HG02870 (cell line): ENCODE measurements around the gene EMILIN2.
"Not testable (repeated sequence)": the region's sequence is repeated elsewhere in the genome, so short reads cannot be mapped to it uniquely, and the experiment has no call there.

Experiments
- ATAC-seq: cut with Tn5 transposase; IDR thresholded peaks from one replicate; pipeline ENCODE4 v1.9.1; 2021; ENCODE audit warnings: mild to moderate bottlenecking, moderate library complexity; ENCODE audit not compliant: unreplicated experiment

The EMILIN2 gene

GRCh38 chr18:2843146-2843545 is 3.7 kb upstream of the EMILIN2 start:
- no peak for ATAC-seq

DNA sequence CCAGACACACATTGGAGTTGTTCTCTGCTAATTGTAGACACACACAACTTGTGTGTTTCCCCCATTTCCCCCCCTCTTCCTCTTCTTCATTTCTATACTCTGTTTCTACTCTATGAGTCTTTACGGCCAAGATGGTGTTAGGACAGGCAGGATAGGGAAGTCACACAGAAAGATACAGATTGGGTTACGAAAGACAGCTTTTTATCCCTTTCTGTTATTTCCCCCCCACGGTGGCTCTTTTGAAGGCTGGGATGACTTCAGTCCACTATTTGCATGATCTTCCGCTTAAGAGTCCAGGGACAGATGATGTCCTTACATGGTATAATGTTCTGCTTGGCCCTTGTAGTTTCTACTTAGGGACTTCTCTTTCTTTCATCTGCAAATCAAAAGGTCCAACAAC is 1.6 kb upstream of the EMILIN2 start:
- ATAC-seq, result no peak

DNA sequence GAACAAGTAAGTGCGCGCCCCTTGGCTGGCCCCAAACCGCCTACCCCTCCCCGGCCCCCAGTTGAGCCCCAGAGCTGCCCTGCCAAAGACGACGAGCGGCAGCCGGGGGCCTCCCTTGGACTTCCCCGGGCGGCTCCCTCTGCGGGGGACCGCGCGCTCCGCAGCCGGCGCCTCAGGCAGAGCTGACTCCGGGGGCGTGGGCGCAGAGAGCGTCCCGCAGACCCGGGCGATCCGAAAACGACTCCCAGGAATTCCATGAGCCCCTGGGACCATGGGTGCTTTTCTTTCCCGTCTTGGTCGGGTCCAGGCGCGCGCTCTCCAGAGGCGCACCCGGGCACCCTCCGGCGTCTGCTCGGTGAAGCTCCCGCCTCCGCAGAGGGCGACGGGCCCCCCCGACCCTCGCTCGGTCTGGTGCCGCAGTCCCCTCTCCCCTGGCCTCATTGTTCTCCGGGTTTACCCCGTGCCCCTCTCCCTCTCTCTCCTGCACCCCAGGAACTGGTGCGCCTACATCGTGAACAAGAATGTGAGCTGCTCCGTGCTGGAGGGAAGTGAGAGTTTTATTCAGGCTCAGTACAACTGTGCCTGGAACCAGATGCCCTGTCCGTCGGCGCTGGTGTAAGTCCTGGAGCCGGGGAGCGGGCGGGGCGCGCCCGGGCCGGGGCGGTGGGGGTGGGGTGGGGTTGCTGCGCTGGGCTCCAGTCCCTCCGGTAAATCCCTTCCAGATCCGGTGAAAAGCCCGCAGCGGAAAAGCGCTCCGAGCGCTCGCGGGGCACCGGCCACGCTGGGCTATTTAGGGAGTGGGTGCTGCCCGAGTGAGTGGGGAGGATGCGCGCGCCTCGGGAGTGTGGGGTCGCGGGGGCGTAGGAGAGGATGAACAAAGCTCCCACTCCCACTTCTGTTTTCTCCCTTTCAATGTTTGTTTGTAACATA is 776 bp downstream of the EMILIN2 start:
- peak; percentile 41 for ATAC-seq

- no peak for ATAC-seq
Observed at GRCh38 chr18:2848247-2849246, 1.7 kb downstream of the EMILIN2 start.

- no peak for ATAC-seq
Observed at GRCh38 chr18:2850816-2851215, 4.0 kb downstream of the EMILIN2 start.

DNA sequence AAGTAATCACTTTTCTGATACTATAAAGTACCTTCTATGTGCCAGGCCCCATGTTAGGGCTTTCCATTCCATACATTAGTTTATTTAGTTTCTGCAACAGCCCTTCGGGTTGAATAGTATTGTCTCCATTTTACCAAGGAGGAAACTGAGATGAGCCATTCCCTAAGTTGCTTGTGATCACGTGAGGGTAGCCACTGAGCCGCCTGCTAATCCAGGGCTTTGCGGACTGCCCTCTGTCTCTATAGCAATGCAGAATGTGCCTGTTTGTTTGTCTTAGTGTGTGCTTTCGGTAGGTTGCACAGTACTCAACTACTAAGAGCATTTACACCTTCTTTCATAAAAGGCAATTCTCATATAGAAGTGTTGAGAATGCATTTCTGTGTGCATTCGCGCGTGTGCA is 5.0 kb downstream of the EMILIN2 start:
- ATAC-seq, result no peak

GRCh38 chr18:2852460-2852859 is 5.7 kb downstream of the EMILIN2 start:
- not testable (repeated sequence) for ATAC-seq

DNA sequence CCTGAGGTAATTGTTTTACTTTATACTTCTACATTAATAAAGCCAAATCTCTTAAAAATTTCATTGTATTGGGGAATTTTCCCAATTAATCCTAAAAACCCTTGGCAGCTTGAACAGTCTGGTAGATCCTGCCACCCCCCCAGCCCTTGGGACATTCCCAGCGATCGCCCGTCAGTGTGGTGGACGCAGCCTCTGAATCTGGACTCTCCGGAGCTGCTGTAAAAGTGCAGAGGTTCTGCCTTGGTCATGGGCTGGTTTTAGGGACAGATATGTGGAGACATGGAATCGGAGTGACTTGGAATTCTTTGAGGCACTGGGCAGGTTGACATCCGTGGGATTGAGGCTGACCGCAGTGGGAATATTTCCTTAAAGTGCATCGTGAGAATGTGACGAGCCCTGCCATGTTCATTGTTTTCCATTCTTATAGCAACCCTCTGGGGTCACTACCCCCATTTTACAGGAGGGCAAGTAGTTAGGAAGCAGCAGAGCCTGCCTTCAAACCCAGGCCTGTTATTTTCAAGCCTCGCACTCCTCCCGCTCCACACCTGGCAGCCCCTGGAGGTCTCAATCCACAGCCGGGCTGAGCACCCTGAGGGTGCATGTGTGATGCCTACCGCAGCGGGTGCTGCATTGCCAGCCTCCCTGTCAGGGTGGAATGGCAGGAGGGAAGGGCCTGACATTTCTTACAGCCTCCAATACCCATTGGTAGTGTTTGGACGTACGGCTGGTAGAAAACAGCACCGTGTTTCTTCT is 6.5 kb downstream of the EMILIN2 start:
- no peak for ATAC-seq

GRCh38 chr18:2853926-2854664 is 7.3 kb downstream of the EMILIN2 start:
- no peak for ATAC-seq

DNA sequence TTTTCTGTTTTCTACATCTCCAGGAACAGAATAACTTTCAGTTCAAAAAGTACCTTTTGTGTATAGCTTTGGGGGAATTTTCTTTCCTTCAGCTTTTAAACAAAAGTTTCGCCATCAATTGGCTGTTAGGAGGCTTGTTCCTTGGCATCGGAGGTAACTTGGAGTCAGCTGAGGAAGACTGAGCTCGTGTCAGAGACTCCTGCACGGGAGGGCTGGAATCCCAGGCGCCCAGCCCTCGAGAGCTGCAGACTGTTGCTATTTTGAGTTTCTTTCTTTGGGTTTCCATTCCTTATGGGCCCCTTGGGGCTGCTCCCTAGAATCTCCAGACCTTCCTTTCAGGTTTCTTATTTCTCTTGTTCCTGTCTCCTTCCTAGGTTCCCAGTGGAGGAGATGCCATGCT is 8.1 kb downstream of the EMILIN2 start:
- ATAC-seq, result no peak

DNA sequence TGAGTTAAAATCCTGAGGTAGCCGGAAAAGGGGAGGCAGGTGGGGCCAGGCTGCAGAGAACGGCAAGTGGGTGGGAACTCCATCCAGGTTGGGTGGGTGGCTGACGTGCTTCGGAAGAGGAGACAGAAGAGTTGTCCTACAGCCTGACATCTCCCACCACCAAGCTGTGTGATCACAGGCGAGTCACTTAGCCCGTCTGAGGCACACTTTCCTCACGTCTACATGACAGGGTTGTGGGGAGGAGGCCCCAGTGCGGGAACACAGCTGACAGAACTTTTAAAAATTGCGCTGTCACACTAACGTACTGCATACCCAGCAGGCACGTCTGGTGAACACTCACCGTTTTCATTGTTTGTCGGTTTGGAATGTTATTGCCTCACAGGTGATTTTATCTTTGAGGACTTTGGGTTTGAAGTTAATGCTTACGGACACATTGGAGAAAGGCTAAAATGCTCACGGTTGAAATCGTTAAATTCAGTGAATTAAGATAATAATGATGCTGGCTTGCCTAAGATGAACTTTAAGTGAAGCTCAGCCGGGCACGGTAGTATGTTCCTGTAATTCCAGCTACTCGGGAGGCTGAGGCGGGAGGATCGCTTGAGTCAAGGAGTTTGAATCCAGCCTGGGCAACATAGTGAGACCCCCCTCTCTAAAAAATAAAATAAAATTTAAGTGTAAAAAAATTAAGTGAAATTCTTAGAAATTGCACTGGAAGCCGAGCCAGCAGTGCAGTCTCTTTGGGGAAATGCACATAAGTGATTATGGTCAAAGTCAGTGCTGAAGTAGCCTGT is 8.9 kb downstream of the EMILIN2 start:
- ATAC-seq, result no peak

DNA sequence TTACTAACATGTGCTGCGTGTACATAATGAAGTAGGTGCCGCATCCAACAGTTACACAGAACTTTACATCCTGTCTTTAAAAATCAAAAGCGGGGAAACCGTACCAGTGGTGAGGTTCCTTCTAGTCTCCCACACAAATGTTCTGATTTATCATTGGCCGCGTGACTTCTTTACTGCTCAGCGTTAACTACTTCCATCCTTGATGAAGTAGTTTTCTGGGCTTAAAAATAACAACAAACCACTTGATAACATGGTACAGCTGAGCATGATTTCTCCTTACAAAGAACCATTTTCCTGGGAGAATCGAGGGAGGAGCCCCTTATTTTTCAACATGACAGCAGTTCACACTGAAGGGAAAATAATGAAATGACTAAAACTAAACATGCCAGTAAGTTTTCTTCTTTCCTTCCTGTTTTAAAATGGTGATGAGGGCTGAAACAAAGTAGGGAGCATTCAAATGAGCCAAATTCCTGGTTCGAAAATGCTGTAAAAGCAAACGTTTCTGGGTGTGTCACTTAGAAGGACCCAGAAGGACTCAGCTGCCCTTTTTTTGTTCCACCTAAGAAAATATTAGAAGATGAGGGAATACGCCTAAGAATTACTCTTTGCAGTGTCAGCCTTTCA is 9.9 kb downstream of the EMILIN2 start:
- no peak for ATAC-seq

GRCh38 chr18:2857491-2858131 is 10.8 kb downstream of the EMILIN2 start:
- no peak for ATAC-seq

DNA sequence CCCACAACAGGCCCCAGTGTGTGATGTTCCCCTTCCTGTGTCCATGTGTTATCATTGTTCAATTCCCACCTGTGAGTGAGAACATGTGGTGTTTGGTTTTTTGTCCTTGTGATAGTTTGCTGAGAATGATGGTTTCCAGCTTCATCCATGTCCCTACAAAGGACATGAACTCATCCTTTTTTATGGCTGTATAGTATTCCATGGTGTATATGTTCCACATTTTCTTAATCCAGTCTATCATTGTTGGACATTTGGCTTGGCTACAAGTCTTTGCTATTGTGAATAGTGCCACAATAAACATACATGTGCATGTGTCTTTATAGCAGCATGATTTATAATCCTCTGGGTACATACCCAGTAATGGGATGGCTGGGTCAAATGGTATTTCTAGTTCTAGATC is 13.6 kb downstream of the EMILIN2 start:
- ATAC-seq, result not testable (repeated sequence)

GRCh38 chr18:2863997-2864396 is 17.2 kb downstream of the EMILIN2 start:
- not testable (repeated sequence) for ATAC-seq

DNA sequence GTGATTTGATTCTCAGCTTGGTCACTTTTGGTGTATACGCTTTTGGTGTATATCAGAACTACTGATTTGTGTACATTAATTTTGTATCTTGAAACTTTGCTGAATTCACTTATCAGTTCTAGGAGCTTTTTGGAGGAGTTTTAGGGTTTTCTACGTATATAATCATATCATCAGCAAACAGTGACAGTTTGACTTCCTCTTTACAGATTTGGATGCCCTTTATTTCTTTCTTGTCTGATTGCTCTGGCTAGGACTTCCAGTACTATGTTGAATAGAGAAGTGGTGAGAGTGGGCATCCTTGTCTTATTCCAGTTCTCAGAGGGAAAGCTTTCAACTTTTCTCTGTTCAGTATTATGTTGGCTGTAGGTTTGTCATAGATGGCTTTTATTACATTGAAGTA is 19.7 kb downstream of the EMILIN2 start:
- not testable (repeated sequence) for ATAC-seq

DNA sequence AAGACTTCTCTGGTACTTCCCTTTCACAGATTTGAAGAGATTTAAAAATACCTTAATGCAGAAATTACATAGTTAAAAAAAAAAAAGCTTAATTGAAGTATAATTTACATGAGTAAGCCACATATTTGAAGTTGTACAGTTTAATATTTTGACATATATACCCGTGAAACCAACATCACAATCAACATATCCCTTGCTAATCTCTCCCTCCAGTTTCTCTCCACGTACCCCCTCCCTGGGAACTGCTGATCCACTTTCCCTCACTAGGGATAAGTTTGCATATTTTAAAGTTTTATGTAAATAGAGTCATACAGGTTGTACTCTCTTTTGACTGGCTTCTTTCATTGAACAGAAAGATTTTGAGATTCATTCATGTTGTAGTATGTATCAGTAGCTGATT is 22.4 kb downstream of the EMILIN2 start:
- no peak for ATAC-seq

GRCh38 chr18:2871111-2871720 is 24.4 kb downstream of the EMILIN2 start:
- ATAC-seq, result no peak
